ENCODE measurements around the gene TMEM208. TPM values are rescaled to one million over a fixed set of nuclear protein-coding genes. Genes with fewer than 3 reads are reported as not detected.
A peak's percentile ranks its signal among the peaks of the same experiment; 100 is the strongest.

The TMEM208 gene
- total RNA-seq, 1 experiment from 2014 or later: 48.4 TPM

DNA sequence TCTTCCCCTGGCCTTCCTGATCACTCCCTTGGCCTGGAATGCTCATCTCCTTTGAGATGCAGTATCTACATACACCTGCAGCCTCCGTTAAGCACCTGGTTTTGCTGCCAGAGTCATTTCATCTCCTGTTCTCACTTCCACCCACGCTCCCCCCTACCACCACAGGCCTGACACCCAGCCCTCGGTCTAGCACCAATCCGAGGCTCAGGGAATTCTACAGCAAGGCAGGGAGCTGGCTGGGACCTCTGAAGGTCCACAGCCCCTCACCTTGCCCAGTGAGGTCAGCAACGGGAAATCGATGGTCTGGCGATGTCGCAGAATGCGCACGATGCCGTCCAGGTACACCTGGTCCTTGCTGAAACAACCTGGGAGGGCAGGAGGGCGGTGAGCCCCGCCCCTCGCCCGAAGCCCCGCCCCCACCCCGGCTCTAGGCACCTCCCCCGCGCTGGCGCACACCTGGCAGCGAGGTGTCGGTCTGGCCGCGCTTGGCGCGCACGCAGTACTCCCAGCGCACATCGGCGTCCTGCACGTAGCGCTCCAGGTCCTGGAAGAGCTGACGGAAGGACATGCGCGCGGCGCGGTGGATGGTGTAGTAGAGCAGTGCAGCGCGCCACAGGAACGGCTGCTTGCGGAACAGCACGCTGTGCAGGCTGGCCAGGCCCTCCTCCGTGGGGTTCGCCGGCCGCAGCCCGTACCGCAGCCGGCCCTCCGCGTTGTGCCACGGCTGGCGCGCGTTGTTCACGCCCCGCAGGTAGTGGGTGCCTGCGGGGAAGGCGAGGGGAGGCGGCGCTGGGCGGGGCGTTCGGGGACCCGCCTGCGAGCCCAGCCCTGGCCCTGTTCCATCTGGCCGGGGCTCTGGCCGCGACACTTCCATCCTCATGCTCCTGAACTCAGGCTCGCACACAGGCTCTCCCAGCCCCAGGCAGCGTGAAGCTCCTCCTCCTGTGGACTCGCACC is 48.9 kb upstream of the TMEM208 start (continued):
- TF ChIP-seq TCF7 (CRISPR knock-in tag; IDR thresholded peaks at IDR 0.05; ENCODE audit: low read depth) (no peak), MXD4 (CRISPR knock-in tag; IDR thresholded peaks at IDR 0.05; ENCODE audit: borderline replicate concordance) (no peak), ZNF138 (CRISPR knock-in tag; conservative IDR thresholded peaks at IDR 0.05) (peak; percentile 90; the same call in 1 of the 2 replicates), GTF2I (CRISPR knock-in tag; conservative IDR thresholded peaks at IDR 0.05) (no peak), ZNF232 (CRISPR knock-in tag; IDR thresholded peaks at IDR 0.05) (no peak; the same call in 1 of the 2 replicates), ZNF416 (CRISPR knock-in tag; IDR thresholded peaks at IDR 0.05) (no peak), AR (CRISPR knock-in tag; IDR thresholded peaks at IDR 0.05) (no peak), SOX15 (CRISPR knock-in tag; IDR thresholded peaks at IDR 0.05) (no peak), NFATC4 (CRISPR knock-in tag; IDR thresholded peaks at IDR 0.05) (no peak), FOXK1 (CRISPR knock-in tag; IDR thresholded peaks at IDR 0.05) (peak; percentile 70), TP53 (CRISPR knock-in tag; IDR thresholded peaks at IDR 0.05) (peak; percentile 85), NR2C2 (CRISPR knock-in tag; IDR thresholded peaks at IDR 0.05) (no peak), PRRX2 (CRISPR knock-in tag; IDR thresholded peaks at IDR 0.05) (no peak), PREB (CRISPR knock-in tag; IDR thresholded peaks at IDR 0.05; ENCODE audit: borderline replicate concordance) (no peak)
- TF ChIP-seq, protein P1, sequence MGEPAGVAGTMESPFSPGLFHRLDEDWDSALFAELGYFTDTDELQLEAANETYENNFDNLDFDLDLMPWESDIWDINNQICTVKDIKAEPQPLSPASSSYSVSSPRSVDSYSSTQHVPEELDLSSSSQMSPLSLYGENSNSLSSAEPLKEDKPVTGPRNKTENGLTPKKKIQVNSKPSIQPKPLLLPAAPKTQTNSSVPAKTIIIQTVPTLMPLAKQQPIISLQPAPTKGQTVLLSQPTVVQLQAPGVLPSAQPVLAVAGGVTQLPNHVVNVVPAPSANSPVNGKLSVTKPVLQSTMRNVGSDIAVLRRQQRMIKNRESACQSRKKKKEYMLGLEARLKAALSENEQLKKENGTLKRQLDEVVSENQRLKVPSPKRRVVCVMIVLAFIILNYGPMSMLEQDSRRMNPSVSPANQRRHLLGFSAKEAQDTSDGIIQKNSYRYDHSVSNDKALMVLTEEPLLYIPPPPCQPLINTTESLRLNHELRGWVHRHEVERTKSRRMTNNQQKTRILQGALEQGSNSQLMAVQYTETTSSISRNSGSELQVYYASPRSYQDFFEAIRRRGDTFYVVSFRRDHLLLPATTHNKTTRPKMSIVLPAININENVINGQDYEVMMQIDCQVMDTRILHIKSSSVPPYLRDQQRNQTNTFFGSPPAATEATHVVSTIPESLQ (CRISPR knock-in tag; IDR thresholded peaks at IDR 0.05): no peak
- TF ChIP-seq, protein P2, sequence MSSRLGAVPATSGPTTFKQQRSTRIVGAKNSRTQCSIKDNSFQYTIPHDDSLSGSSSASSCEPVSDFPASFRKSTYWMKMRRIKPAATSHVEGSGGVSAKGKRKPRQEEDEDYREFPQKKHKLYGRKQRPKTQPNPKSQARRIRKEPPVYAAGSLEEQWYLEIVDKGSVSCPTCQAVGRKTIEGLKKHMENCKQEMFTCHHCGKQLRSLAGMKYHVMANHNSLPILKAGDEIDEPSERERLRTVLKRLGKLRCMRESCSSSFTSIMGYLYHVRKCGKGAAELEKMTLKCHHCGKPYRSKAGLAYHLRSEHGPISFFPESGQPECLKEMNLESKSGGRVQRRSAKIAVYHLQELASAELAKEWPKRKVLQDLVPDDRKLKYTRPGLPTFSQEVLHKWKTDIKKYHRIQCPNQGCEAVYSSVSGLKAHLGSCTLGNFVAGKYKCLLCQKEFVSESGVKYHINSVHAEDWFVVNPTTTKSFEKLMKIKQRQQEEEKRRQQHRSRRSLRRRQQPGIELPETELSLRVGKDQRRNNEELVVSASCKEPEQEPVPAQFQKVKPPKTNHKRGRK (CRISPR knock-in tag; IDR thresholded peaks at IDR 0.05; ENCODE audit: borderline replicate concordance): no peak
- TF ChIP-seq, protein P3, sequence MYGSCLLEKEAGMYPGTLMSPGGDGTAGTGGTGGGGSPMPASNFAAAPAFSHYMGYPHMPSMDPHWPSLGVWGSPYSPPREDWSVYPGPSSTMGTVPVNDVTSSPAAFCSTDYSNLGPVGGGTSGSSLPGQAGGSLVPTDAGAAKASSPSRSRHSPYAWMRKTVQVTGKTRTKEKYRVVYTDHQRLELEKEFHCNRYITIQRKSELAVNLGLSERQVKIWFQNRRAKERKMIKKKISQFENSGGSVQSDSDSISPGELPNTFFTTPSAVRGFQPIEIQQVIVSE (CRISPR knock-in tag; IDR thresholded peaks at IDR 0.05; ENCODE audit: borderline replicate concordance): no peak
- TF ChIP-seq, protein P4, sequence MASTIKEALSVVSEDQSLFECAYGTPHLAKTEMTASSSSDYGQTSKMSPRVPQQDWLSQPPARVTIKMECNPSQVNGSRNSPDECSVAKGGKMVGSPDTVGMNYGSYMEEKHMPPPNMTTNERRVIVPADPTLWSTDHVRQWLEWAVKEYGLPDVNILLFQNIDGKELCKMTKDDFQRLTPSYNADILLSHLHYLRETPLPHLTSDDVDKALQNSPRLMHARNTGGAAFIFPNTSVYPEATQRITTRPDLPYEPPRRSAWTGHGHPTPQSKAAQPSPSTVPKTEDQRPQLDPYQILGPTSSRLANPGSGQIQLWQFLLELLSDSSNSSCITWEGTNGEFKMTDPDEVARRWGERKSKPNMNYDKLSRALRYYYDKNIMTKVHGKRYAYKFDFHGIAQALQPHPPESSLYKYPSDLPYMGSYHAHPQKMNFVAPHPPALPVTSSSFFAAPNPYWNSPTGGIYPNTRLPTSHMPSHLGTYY (CRISPR knock-in tag; IDR thresholded peaks at IDR 0.05): no peak
- TF ChIP-seq, protein P5, sequence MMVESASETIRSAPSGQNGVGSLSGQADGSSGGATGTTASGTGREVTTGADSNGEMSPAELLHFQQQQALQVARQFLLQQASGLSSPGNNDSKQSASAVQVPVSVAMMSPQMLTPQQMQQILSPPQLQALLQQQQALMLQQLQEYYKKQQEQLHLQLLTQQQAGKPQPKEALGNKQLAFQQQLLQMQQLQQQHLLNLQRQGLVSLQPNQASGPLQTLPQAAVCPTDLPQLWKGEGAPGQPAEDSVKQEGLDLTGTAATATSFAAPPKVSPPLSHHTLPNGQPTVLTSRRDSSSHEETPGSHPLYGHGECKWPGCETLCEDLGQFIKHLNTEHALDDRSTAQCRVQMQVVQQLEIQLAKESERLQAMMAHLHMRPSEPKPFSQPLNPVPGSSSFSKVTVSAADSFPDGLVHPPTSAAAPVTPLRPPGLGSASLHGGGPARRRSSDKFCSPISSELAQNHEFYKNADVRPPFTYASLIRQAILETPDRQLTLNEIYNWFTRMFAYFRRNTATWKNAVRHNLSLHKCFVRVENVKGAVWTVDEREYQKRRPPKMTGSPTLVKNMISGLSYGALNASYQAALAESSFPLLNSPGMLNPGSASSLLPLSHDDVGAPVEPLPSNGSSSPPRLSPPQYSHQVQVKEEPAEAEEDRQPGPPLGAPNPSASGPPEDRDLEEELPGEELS (CRISPR knock-in tag; IDR thresholded peaks at IDR 0.05): 0 out of 2 replicates have a peak, but pooled peaks have one; percentile 55
- TF ChIP-seq, protein P6, sequence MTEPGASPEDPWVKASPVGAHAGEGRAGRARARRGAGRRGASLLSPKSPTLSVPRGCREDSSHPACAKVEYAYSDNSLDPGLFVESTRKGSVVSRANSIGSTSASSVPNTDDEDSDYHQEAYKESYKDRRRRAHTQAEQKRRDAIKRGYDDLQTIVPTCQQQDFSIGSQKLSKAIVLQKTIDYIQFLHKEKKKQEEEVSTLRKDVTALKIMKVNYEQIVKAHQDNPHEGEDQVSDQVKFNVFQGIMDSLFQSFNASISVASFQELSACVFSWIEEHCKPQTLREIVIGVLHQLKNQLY (CRISPR knock-in tag; IDR thresholded peaks at IDR 0.05): no peak
- TF ChIP-seq, protein P7, sequence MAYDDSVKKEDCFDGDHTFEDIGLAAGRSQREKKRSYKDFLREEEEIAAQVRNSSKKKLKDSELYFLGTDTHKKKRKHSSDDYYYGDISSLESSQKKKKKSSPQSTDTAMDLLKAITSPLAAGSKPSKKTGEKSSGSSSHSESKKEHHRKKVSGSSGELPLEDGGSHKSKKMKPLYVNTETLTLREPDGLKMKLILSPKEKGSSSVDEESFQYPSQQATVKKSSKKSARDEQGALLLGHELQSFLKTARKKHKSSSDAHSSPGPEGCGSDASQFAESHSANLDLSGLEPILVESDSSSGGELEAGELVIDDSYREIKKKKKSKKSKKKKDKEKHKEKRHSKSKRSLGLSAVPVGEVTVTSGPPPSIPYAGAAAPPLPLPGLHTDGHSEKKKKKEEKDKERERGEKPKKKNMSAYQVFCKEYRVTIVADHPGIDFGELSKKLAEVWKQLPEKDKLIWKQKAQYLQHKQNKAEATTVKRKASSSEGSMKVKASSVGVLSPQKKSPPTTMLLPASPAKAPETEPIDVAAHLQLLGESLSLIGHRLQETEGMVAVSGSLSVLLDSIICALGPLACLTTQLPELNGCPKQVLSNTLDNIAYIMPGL (CRISPR knock-in tag; IDR thresholded peaks at IDR 0.05): 0 out of 2 replicates have a peak, but pooled peaks have one; percentile 58

Measured in WTC11 (cell line).